GM21515 (cell line): ENCODE measurements around the gene LTA4H.

ENCODE experiments used
- ATAC-seq: cut with Tn5 transposase; IDR thresholded peaks from one replicate; pipeline ENCODE4 v1.9.1; 2021; ENCODE audit not compliant: unreplicated experiment

Gene LTA4H

GRCh38 chr12:96034621-96035282 lies 635 bp downstream of the LTA4H start:
- ATAC-seq, result peak; percentile 14

- ATAC-seq, result no peak
Observed at GRCh38 chr12:96033549-96034389, 1.6 kb downstream of the LTA4H start.

DNA sequence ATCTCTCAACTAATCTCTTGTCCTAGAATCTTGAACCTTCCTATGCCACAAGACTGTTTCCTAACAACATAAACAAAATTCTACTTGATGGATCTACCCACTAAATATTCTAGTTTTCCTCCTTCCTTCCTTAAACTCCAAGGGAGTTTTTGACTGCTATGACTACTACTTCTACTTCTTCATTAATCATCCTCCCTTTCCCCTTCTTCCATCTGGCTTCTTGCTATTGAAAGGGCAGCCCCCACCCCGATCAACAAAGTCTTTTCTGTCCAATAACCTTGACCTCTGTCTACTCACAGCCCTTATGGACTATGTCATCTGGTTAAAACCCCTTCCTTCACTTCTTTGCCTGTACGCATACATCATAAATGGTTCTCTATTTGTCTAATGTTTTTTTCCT lies 5.6 kb downstream of the LTA4H start:
- no peak for ATAC-seq

DNA sequence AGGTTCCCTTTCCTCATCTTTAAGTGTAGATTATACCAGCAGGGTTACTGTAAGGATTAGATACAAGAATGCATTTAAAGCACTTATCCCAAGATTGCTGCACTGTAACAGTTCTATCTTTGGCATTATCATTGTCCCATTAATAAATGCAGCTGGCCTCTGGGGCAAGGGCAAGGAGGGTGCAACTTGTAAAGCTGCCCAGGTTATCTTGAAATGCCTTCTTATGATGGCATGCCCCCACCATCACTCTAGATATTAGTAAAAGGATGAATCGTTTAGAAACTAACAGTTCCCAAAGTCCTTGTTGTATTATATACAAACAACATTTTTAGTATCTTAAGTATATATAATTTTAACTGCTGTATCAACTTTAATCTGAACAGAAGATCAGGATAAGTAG lies 6.8 kb downstream of the LTA4H start:
- no peak for ATAC-seq

GRCh38 chr12:96026331-96026730 lies 9.1 kb downstream of the LTA4H start:
- ATAC-seq, result no peak

GRCh38 chr12:96025518-96025917 lies 9.9 kb downstream of the LTA4H start:
- no peak for ATAC-seq

DNA sequence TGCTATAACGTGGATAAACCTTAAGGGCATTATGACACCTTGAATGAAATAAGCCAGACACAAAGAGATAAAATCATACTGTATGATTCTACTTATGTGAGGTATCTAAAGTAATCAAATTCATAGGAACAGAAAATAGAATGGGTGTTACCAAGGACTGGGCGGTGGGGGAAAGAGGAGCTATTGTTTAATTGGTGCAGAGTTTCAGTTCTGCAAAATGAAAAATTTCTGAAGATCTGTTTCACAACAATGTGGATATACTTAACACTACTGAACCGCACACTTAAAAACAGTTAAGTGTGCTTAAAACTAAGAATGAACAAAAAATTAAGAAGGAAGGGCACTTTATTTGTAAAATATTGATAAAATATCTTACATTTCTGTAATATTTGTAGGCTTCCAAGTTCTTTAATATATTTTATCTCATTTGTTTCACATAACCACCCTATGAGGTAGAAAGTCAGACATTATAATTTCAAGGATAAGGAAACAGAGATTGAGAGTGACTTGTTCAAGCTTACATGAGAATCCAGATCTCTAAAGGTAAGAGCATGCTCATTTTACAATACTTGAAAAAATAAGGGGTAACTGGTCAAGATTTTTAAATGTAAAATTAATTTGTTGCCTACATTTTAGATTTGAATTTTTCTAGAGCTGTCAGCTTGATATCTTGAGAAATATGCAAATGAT lies 14.9 kb downstream of the LTA4H start:
- peak; percentile 95 for ATAC-seq

GRCh38 chr12:96015672-96016071 lies 19.7 kb downstream of the LTA4H start:
- no peak for ATAC-seq

- ATAC-seq, result no peak
Observed at GRCh38 chr12:96014943-96015599, 20.3 kb downstream of the LTA4H start.

DNA sequence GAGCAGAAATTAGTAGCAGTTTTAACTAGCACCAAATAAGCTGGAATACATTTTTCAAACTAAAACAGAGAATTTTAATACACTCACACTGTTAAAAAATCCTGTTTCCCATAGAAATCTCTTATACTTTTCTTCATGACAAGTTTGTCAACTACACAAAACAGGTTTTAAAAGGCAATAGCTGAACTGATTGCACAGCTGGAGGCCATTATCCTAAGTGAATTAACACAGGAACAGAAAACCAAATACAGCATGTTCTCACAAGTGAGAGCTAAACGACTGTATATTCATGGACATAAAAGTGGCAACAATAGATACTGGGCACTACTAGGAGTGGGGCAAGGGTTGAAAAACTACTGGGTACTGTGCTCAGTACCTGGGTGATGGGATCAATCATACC lies 27.7 kb downstream of the LTA4H start:
- ATAC-seq, result no peak

DNA sequence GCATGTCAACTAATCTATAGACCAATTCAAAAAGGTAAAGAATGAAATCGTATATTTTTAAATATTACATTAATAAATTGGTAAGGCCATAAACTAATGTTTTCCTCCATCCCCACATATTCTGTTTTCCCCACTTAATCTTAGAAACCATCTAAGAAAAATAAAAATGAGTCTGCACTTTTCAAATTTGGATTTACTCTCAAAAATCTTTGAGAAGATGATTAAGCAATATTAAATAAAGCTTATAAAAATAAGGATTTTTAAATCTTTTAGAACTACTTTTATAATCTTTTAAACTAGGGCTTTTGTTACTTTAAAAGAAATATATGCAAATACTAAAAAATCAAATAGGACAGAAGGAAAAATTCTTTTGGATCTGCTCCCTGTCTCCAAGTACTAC lies 28.7 kb downstream of the LTA4H start:
- ATAC-seq, result no peak

GRCh38 chr12:96000858-96001257 lies 34.5 kb downstream of the LTA4H start:
- no peak for ATAC-seq

DNA sequence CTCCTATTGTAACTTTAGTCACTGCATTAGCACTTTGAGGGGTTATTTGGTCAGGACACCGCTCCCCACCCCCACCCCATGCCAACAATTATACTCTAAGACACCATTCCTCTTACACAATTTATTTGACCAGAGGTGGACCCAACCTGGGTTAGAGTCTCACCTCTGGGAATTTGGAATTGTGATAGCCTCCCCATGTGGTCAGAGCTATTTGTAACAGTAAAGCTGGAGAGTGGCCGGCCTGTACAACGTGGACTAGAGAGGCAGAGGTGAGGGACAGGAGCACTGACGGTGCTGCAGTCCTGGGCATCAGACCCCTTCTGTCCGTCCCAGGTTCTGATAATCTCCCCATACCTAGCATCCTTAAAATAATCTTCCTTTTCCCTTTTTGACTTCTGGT lies 35.9 kb downstream of the LTA4H start:
- no peak for ATAC-seq

DNA sequence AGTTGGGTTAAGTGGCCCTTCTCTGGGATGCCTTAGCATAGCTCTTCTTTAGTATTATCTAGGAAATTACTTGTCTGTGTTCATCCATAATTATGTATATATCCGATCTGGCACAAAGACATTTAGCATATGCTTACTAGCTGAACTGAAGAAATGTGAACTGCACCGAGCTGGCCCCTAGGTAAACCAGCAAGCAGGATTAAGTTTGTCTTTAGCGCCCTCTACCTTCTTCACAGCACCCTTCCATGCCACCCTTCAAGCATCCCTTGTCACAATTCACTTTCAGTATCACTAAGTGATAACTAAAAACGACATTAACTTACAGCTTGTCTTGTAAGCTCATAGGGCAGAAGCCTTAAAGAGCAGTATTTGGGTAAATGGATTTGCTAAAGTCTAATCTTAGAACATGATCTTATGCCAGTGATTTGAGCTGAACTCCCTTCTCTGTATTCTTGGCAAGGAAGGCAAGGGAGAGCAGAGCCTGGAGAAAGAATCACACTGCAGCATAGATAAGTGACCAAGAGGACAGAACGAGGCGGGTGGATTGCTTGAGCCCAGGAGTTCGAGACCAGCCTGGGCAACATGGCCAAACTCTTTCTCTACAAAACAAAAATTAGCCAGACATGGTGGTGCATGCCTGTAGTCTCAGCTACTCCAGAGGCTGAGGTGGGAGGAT lies 36.6 kb downstream of the LTA4H start:
- peak; percentile 90 for ATAC-seq

- ATAC-seq, result no peak
Observed at GRCh38 chr12:95997911-95998510, 37.4 kb downstream of the LTA4H start.

- no peak for ATAC-seq
Observed at GRCh38 chr12:95997276-95997675, 38.1 kb downstream of the LTA4H start.

GRCh38 chr12:95996034-95996658 lies 39.2 kb downstream of the LTA4H start, which contains the start of gene HAL:
Gene HAL, minus strand, starts transcription at chr12:95996344. Its CDS starts 434 bp downstream, at chr12:95995910.
- no peak for ATAC-seq

DNA sequence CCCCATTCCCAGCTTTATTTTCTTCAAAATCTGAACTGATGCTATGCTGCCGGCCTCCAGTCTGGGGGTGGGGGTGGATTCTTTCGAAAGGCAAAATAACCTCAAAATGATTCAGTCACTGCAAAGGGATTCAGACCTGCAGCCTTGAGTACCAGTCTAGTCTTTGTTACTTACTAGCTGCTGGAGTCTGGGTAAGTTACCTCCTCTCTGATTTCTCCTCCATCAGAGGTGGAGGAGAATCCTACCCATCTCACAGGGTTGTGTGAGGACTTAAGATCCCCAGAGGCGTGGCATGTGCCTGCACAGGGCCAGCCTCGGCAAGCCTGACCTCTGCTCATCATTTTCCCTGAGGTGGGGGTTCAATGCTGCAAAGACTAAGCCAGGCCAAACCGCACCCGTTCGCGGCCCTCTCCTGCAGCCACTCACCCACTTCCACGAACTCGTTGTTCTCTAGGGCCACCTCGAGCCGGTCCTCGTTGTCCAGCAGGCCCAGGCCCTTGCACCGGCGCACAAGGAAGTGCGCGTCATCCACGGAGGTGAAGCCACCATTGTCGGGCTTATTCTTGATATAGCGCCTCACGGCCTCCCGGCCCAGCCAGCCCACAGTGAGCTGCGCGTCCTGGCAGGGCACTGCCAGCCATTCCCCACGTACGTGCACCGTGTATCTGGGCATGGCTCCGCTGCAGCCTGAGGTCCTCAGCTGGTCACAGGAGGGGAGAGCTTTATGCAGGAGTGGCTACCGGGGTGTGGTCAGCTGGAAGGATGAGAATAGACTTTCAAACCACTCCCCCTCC lies 40.0 kb downstream of the LTA4H start:
- ATAC-seq, result no peak

- no peak for ATAC-seq
Observed at GRCh38 chr12:95994476-95994875, 40.9 kb downstream of the LTA4H start.
